Prostate gland (tissue), 2 donors: Measurements from ENCODE around the gene PPFIA2. TPM values are rescaled to one million over a fixed set of nuclear protein-coding genes. Genes with fewer than 3 reads are reported as not detected.

ENCODE experiments used
- DNase-seq: peaks from one replicate; pipeline ENCODE4 v3.0.0-alpha.2; 2019; ENCODE audit warnings: low spot score
- H3K27ac ChIP-seq, 2 donors: fragments of 200-600 bp; sonication (generic); 2 replicates each; pipeline ENCODE4 v1.5.1; 2017 to 2019
- H3K27me3 ChIP-seq: fragments of 200-600 bp; sonication (generic); replicated peaks from 2 replicates; pipeline ENCODE4 v1.5.1; 2019; ENCODE audit not compliant: insufficient read depth
- H3K36me3 ChIP-seq, 2 donors: fragments of 200-600 bp; sonication (generic); 1 replicate in 1 of 2; 2 replicates in 1 of 2; pipeline versions ENCODE4 v1.5.1 to v1.8.1; 2017 to 2019
- H3K4me1 ChIP-seq: fragments of 200-600 bp; sonication (generic); replicated peaks from 2 replicates; pipeline ENCODE4 v1.5.1; 2019
- H3K4me3 ChIP-seq, 2 donors: fragments of 200-600 bp; sonication (generic); 2 replicates each; pipeline ENCODE4 v1.5.1; 2017 to 2019
- H3K9me3 ChIP-seq: fragments of 200-600 bp; sonication (generic); 2 replicates; pipeline ENCODE4 v1.5.1; 2017
- CTCF ChIP-seq, 4 experiments: fragments of 200-600 bp in 2 of 4; fragments of 450-650 bp in 2 of 4; sonication (generic) in 2 of 4; IDR thresholded peaks; 1 replicate in 3 of 4; 2 replicates in 1 of 4; pipeline ENCODE4 v1.5.1; 2016 to 2019; ENCODE audit warnings: antibody characterized with exemption in 4 of 4, mild to moderate bottlenecking in 2 of 4, moderate library complexity in 2 of 4
- POLR2A ChIP-seq: fragments of 450-650 bp; IDR thresholded peaks from one replicate; pipeline ENCODE4 v1.6.1; 2016; ENCODE audit warnings: antibody characterized with exemption, mild to moderate bottlenecking
- POLR2AphosphoS5 ChIP-seq: sonication (generic); formaldehyde crosslinking; IDR thresholded peaks from one replicate; pipeline ENCODE4 v1.6.1; 2017; ENCODE audit warnings: antibody characterized with exemption
- WGBS: methylation state at CpG from one replicate; pipeline ENCODE4 v1.1.5; 2018; 5-methylcytosine and 5-hydroxymethylcytosine counted together
- intact Hi-C: fragments of 100-400 bp; cut with DNase I; formaldehyde crosslinking; loops from one replicate; pipeline ENCODE4 v1.14.2; 2022
- total RNA-seq, 2 donors: library from RNA; depleted of rRNA; stranded (reverse); fragments of >200 nt; gene quantifications; one replicate each; pipeline ENCODE4 v1.1.0, GENCODE V29; 2016

The PPFIA2 gene
- total RNA-seq, 2 donors from 2014 or later: 7.3 to 22.9 TPM

- no peaks in the 10 kb centered on the region for H3K27me3 ChIP-seq
- DNase-seq: peak; percentile 25
- H3K4me1 ChIP-seq: peaks cover 4% of the 10 kb centered on the region
- no peak for TF ChIP-seq POLR2AphosphoS5
- no peak for TF ChIP-seq POLR2A
- TF ChIP-seq CTCF (IDR thresholded peaks at IDR 0.05): no peak
- no peaks in the 10 kb centered on the region for H3K36me3 ChIP-seq
- no peaks in the 10 kb centered on the region for H3K9me3 ChIP-seq
- H3K27ac ChIP-seq: peak overlapping the region; percentile 80 to 89
- 15% methylated on average over 4 of the region's 4 CpGs for WGBS
- no peak overlapping the region for H3K4me3 ChIP-seq
- intact Hi-C loops: no loop called here
These were observed 513.1 kb downstream of the PPFIA2 start for GRCh38 chr12:81245907-81246570.

- no peaks in the 10 kb centered on the region for H3K9me3 ChIP-seq
- peaks cover 4% of the 10 kb centered on the region for H3K4me1 ChIP-seq
- TF ChIP-seq CTCF (IDR thresholded peaks at IDR 0.05) (no peak), POLR2AphosphoS5 (peak; percentile 83)
- H3K4me3 ChIP-seq: no peak overlapping the region
- H3K27ac ChIP-seq: peak overlapping the region; percentile 80 to 89
- DNase-seq: peak; percentile 82
- no peaks in the 10 kb centered on the region for H3K36me3 ChIP-seq
- no peaks in the 10 kb centered on the region for H3K27me3 ChIP-seq
- intact Hi-C loops: no loop called here
- 2% methylated on average over 2 of the region's 2 CpGs for WGBS
These were observed 513.7 kb downstream of the PPFIA2 start for GRCh38 chr12:81245458-81245857.

- Histone ChIP-seq H3K4me1 (no peaks in the 10 kb centered on the region), H3K36me3 (no peaks in the 10 kb centered on the region), H3K27ac (no peak overlapping the region), H3K27me3 (no peaks in the 10 kb centered on the region), H3K4me3 (no peak overlapping the region), H3K9me3 (no peaks in the 10 kb centered on the region)
- 69% methylated on average over 3 of the region's 3 CpGs for WGBS
- TF ChIP-seq CTCF (IDR thresholded peaks at IDR 0.05) (no peak), POLR2A (no peak), POLR2AphosphoS5 (no peak)
- no peak for DNase-seq
- intact Hi-C loops: no loop called here
These were observed 527.4 kb downstream of the PPFIA2 start for GRCh38 chr12:81231574-81232368.

- intact Hi-C loops: no loop called here
- no peaks in the 10 kb centered on the region for H3K9me3 ChIP-seq
- H3K27ac ChIP-seq: no peak overlapping the region
- no peak overlapping the region for H3K4me3 ChIP-seq
- TF ChIP-seq CTCF (IDR thresholded peaks at IDR 0.05): no peak
- no peak for TF ChIP-seq POLR2AphosphoS5
- TF ChIP-seq POLR2A: no peak
- no peaks in the 10 kb centered on the region for H3K36me3 ChIP-seq
- DNase-seq: no peak
- 44% methylated on average over 5 of the region's 5 CpGs for WGBS
- no peaks in the 10 kb centered on the region for H3K4me1 ChIP-seq
- H3K27me3 ChIP-seq: no peaks in the 10 kb centered on the region
These were observed 529.4 kb downstream of the PPFIA2 start for GRCh38 chr12:81229759-81230158.
